Hypothalamus (tissue), 51 donors: ENCODE measurements around the gene IQSEC2.

Experiments
- DNase-seq, 51 donors: peaks; one replicate each; lab custom pipeline; 2025; lab: John Stamatoyannopoulos, UW

The IQSEC2 gene

DNA sequence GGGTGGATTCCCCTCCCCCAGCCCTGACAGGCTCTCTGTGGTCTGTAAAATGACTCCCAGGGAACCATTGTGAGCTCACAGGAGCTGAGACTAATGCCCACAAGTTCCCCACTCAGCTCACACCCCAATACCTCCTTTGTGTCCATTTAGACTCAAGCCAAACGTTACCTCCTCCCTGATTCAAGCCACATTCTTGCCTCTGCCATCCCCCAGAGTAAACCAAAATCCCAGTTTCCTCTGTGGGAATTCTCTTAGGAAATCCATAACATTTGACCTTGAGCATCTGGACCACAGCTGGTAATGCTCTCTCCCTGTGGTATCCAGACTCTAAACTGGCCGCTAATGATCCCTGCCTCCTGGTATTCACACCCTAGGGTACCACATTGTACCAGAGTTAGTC lies 30.1 kb downstream of the IQSEC2 start:
- no peak for DNase-seq

DNA sequence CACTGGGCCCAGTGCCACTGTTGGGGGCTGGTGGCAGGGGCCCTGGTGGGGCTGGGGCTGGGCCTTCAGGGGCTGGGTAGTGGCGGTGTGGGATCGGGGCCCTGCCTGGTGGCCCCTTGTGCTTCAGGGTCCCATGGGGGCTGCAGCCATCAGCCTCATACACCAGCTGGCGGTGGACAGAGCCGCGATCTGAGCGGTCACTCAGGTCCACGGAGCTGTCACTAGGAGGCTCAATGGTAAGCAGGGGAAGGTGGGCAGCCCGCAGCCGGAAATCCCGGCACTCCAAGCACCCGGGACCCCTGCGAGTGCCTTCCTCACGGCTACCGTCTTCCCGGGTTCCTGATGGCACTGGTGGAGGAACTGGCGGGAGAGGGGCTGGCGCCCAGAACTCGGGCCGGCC lies 30.8 kb downstream of the IQSEC2 start:
- no peak for DNase-seq

DNA sequence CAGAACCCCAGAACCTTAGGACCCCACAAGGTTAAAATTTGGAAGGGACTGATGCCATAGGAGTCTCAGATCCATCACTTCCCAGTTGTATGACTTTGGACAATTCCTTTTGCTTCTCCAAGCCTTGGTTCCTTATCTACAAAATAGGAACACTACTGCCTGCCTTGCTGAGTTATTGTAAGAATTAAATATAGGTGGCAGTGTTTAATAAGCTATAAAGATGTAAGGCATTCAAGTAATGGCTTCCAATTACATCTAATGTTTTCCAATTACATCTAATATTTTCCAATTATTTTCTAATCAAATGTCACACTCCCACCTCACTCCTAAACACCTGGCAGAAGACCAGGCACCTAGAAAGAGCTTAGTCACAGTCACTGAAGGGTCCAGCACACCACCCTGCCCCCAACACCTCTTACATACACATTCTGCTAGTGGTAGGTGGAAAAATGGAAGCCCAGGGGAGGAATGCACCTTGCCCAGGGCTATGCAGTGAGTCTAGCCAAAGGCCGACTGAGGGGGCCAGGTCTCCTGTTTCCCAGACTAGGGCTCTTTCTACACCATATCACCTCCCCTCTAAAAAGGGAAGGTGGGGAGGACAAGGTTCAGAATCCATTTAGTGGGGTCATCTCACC lies 31.9 kb downstream of the IQSEC2 start:
- DNase-seq, result no peak

DNA sequence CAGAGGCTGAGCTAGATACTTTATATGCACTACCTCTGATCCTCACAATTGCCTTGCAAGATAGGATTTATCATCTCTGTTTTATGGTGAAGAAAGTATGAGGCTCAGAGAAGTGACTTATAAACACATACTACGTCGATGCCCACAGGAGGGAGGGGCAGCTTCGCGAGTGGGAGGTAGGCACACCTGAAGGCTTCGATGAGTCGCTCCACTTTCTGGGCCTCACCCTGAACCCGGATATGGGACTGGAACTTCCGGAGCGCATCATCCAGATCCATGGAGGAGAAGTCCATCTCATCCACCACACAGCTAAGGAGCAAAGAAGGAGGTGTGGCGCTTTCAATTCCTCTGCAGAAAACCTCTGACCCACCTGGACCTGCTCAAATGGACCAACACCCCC lies 33.5 kb downstream of the IQSEC2 start:
- DNase-seq, result no peak

DNA sequence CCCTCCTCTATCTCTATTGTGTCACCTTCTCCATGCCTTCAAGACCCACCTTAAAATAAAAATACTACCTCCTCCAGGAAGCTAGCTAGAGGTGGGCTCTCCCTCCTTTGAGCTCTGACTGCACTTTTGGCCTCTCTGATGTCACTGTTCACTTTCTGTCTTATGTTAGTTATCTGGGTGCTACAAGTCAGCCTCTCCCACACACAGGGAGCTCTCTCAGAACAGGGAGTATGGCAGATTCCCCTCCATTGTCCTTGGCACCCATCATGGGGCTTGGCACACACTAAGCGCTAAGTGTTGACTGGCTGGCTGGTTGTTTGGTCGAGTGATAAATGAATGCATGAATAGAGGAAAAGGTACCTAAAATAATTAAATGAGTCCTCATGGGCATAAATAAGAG lies 35.2 kb downstream of the IQSEC2 start:
- no peak for DNase-seq

DNA sequence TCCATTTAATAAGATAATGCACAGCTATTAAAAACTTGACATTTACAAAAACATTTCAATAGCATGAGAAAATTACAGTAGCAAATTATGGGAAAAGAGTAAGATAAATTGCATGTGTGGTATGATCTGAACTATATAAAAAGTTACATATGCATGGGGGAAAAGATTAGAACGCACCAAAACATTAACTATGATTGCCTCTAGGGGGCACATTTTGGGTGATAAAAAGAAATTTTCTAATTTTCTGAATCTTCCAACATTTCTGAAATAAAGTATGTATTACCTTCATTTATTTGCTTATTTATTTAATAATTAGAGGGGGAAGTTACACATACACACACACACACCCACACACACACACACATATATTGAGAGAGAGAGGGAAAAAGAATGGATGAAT lies 36.8 kb downstream of the IQSEC2 start:
- no peak for DNase-seq

DNA sequence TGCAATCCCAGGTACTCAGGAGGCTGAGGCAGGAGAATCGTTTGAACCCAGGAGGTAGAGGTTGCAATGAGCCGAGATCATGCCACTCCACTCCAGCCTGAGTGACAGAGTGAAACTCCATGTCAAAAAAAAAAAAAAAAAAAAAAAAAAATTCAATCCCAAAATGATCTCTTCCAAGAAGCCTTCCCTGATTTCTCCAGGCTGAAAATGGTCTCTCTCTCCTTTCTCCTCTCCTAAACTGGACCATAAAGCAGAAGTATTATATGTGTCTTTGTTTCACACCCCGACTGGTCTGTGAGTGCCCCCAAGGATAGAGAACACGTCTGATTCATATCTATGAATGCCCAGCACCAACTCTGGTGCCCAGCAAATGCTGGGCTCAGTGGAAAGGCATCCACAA lies 39.1 kb downstream of the IQSEC2 start:
- DNase-seq, result no peak

DNA sequence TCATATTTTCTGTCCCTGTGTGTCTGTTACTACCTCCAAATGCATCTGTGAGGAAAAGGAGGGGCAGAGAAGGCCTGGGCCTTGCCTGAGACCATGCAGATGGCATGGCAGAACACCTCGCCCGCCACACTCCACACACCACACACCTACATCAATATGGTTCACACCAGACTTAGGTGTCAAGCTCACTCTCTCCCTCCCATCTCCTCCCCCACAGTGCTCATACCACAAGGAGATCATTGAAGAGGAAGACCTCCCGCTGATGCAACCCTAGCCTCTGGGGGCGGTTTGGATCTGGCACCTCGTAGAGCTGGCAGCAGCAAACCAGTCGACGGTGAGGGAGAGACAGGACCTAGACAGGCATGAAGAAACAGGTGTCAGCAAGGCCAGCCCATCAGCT lies 39.8 kb downstream of the IQSEC2 start:
- no peak for DNase-seq

DNA sequence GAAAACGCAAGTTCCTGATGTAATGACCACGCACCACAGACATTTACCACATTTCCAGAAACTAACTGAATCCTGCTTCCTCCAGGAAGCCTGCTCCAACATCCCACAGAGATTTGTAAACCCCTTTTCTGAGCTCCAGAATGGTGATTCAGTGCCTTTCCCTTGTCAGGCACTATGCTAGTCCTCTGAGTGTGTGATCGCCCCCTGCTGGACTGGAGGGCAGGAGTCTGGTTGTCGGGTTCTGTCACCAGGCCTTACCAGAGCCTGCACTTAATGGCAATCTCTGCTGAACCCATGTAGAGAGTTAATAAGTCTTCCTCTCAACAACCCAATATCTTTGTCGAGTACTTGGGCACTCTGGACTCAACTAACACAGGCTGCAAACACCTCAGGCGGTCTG lies 41.9 kb downstream of the IQSEC2 start:
- DNase-seq, result no peak

DNA sequence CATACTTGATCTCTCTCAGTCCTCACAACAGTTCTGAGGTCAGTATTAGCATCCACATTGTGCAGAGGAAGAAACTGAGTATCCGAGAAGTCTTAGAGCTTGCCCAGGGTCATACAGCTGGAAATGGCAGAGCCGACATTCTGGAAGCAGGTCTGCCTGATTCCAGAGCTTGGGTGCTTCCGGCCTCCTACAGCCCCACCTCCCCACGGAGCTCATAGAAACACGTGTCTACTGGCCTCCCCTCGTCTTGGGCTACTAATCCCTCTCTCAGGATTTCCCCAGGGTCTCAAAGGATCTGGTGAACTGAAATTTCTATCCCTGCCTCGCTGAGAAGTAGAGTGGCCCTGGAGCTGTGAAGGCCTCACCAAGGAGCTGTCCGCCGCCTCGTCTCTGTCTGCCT lies 44.3 kb downstream of the IQSEC2 start:
- DNase-seq, result no peak

DNA sequence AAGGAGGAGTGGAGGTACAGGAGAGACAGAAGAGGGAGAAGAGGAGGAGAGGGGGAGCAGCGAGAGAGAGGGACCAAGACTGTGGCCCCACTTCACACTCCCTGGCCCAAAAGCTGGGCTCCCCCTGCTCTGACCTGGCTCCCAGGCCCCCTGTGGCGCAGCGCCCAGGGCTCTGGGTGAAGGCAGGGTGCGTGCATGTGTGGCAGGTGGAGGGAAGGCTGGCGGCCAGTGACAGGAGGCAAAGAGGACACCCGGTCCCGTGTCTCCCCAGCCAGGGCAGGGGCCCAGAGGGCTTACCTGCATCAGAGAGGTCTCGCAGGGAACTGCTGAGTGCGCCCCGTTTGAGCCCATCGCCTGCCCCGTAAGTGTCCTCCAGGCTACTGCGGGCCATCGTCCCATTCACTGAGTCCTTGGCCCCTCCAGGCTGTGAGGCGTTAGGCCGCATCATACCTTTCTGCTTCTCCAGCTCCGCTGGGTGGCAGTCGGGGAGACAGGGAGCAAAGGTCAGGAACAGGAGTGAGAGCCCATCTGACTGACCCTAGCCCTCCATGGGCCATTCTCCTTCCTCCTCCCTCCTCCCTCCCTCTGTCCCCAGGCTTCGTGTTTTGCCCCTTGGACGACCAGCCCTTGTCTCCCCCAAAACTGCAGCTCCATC lies 45.2 kb downstream of the IQSEC2 start:
- DNase-seq, result no peak

DNA sequence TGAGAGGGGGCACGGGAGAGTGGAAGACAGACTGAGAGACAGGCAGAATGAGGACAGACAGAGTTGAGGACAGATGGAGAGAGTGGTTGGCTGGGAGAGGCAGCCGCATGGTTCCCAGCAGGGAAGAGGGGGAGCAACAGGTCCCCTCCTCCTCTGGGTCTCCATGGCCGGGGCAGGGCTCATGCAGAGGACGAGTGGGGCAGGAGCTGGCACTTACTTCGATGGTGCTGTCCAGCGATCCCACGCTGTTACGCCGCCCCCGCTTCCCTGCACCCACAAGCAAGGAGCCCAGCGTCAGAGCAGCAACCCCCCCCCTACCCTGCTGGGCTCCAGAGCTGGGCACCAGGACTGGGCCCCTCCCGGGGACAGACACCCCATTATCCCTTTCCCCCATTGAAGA lies 45.8 kb downstream of the IQSEC2 start:
- no peak for DNase-seq

DNA sequence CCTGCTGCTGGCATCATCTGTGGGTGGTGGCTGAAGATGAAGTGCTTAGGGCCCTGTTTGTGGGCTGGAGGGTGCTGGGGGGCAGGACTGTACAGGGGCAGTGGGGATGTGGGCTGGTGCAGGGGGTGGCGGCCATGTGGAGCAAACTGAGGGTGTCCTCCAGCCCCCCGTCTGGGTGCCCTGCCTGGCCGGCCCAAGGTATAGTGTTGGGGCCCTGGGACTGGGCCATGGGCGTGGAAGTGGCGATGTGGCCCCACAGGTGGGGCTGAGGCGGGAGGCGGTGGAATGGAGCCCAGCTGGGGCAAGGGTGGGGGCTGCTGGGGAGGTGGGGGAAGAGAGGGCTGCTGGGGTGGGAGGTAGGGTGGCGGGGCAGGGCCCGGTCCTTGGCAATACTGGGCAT lies 46.9 kb downstream of the IQSEC2 start:
- DNase-seq, result no peak

DNA sequence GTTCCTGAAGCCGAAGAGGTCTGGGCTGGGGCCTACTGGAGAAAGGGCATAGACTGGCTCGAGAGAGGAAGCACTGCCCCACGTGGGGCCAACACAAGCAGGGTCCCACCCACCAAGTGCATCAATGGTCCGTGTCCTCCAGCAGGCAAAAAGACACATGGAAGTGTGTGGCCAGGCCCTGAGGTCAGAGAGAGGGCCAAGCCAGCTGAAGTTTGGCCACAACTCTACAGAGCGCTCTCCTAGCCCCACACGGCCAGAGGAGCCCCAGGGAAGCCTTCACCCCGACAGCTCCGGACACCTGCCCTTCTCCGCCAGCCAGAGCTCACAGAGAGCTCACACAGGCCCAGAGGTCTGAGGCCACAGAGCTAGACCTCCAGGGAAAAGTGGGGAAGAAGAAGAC lies 47.8 kb downstream of the IQSEC2 start:
- no peak for DNase-seq

DNA sequence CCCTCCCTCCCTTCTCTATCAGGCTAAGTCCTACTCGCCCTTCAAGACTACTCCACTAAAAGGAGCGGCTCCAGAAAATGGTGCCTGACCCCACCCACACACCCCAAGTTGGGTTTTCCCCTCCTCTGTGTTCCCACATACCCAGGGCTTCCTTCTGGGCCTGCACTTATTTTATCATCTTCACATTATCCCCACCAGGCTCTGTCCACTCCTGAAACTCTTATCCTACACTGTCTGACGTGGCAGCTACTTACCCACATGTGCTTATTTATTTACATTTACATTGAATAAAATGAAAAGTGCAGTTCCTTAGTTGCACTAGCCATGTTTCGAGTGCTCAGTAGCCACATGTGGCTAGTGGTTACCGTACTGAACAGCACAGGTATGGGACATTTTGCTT lies 51.3 kb downstream of the IQSEC2 start:
- DNase-seq, result no peak

DNA sequence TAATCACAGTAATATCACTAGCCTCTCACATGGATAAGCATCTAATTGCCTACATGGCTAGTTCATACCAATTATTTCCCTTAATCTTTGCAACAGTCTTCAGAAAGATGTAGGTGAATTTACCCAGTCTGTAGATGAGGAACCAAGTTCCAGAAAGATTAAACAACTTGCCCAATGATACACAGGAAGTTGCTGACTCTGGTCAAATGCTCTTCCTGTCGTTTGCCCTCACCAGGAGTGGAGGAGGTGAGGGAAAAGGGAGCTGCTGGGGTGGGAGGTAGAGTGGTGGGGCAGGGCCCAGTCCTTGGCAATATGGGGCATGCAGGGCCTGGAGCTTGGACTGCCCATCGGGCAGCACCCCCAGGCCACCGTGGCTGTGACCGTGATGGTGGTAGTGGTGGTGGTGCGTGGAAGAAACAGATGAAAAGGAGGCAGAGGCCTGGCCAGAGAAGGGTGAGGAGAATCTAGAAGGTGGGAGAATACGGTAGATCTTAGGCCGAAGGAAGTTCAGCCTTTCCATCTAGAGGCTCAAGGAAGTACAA lies 54.1 kb downstream of the IQSEC2 start:
- no peak for DNase-seq

DNA sequence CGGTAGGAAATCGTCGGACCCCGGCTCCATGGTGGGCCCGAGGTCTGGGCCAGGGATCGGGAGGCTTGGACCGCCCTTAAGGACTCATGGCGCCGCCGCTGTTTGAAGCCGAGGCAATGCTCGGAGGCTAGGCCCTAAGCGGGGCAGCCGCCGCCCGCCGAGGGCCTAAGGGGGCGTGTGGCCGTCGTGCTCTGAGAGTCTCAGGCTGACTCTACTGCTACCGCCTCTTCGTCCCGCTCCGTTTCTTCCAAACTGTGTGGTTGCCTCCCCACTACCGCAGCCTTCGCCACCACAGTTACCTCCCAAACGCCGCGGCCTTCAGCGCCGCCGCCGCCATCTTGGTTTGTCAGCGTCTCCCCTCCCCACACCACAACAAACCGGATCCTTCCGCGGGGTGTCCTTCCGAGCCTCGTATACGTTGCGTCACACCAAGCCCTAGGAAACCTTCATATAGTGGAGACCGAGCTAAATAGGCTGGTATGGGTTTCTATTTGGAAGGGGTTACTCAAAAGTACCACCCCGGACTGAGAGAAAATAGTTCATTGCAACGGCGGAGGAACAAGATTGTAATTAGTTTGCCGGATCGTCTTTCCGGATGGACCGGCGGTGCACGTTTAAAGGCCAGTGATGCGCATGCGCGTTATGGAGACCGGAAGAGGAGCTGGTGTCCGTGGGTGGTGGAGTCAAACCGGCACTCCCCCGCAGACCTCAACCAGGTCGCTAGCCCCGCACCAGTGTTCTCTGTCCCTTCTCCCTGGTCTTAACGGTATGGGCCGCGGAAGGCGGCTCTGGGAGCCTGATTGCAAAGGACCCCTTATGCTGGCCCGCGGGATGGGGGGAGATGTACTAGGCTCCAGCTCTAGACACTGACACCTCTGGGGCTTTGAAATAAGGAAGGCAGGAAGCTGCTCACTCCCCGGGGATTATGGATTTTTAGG lies 56.3 kb downstream of the IQSEC2 start, which contains the start of gene KDM5C:
Gene KDM5C, minus strand, starts transcription at position 348 of the 938 bp plus-strand sequence. Its CDS starts 318 bp downstream, at position 30.
- peak; percentile 21 to 94 (median 74) for DNase-seq

DNA sequence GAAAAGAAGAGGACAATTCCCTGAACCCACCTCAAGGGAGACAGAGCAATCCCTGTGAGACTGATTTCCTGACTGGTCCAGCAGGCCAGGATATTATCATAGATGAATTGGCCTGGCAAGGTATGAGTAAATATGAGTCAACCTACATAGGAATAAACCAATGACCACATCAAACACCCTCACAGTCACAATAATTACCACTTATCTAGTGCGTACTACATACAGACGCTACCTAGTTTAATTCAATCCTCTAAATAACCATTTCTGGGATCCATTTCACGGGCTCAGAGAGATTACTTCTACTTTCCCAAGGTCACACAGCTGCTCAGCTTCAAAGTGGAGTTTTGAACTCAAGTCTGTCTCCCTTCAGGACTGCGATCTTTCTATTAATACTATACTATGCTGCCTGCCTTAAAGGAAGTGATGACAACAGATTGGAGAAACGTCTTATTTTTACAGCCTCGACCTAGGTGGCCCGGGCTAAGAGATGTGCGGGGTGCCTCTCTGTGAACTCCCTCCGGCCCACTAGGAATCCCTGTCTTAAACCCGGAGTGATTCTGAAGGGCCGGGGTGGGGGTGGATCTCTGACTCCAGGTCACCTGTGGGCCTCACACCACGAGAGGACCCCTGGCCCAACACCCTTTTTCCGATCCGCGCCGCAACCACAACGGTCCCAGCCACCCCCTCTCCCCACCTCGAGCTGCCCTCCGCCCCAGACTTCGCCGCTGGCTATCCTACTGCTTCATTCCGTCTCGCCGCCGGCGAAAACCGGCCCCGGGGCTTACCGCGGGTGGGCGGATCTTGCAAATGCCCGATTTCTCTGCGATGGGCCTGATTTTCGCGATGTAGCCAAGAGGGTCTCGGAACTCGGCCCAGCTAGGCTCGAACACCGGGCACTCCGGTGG lies 57.2 kb downstream of the IQSEC2 start:
- peak in 7 of 51 donors; percentile 1 to 35 (median 14) for DNase-seq

DNA sequence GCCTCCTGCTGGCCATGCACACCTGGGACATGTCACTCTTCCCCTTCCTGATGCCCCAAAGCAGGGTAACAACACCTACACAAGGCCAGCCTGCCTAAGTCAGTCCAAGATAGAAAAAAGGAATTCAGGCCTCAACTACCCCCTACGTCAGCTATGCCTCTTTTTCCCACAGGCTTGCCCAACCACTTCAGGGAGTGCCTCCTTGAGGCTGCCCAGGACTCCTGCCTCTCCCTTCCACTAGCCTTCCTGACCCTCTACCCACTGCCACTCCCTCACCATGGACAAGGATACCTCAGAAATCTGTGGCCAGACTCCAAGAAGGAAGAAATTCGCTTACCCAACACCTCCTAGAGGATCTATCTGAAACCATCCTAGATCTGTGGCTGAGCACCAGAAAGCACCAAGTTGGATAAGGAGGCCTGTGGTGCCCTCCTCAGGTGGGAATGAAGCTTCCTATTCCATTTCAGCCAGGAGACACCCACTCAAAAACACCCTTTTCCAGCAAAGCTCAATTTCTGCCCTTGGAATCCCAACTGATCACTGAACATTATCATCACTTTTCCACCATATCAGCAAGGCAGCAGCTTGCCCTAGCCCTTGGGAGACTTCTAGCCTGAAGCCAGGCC lies 58.2 kb downstream of the IQSEC2 start:
- DNase-seq, result peak in 2 of 51 donors; percentile 0
